C4-2B (cell line): ENCODE results near the gene MED12L.

Experiments used
- H3K27ac ChIP-seq: fragments of 450-650 bp; 2 replicates; pipeline ENCODE4 v1.5.1; 2017
- ZFX ChIP-seq: fragments of 450-650 bp; IDR thresholded peaks from 2 replicates; pipeline ENCODE4 v1.6.1; 2017
- TF ChIP-seq, protein P1 (sequence below): fragments of 450-650 bp; conservative IDR thresholded peaks from 2 replicates; pipeline ENCODE4 v1.5.1; 2017; ENCODE audit warnings: mild to moderate bottlenecking

The MED12L gene

DNA sequence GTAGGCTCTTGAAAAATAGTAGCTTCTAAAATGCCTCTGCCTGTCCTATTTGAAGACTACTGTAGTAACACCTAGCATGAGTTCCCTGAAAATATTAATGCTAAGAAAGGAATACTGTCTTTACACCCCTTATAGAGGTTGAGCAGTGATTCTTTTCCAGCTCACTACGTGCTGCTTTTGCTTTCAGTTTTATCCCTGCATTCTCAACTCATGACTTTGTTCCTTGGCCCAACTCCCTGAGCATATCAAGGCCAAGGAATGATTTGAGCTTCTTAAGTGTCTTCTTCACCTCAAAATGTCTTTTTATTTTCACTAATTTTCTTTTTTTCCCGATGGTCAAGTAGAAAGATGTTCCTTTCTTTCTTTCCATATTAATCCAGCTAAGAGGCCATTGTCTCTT, 260.4 kb downstream of the MED12L start:
- TF ChIP-seq, protein P1, sequence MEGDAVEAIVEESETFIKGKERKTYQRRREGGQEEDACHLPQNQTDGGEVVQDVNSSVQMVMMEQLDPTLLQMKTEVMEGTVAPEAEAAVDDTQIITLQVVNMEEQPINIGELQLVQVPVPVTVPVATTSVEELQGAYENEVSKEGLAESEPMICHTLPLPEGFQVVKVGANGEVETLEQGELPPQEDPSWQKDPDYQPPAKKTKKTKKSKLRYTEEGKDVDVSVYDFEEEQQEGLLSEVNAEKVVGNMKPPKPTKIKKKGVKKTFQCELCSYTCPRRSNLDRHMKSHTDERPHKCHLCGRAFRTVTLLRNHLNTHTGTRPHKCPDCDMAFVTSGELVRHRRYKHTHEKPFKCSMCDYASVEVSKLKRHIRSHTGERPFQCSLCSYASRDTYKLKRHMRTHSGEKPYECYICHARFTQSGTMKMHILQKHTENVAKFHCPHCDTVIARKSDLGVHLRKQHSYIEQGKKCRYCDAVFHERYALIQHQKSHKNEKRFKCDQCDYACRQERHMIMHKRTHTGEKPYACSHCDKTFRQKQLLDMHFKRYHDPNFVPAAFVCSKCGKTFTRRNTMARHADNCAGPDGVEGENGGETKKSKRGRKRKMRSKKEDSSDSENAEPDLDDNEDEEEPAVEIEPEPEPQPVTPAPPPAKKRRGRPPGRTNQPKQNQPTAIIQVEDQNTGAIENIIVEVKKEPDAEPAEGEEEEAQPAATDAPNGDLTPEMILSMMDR = no peak
- no peak for TF ChIP-seq ZFX
- no peak overlapping the region for H3K27ac ChIP-seq

DNA sequence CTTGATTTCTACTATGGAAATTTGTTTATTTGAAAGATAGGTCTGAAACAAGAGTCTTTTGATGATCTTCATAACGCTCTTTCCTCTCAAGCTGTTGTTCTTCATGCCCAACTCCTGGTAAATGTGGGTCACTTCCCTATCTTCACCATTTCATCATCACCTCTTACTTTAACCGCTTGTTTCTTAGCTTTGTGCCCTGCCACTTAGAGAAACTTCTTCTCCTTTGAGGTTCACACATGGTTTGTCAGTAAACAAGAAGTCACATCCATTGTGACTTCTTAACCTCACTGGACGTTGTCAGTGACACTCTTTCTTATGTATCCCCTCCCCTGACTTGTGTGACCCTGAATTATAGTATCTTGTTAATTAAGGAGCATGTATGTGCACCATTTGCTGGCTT, 260.8 kb downstream of the MED12L start:
- H3K27ac ChIP-seq = no peak overlapping the region
- TF ChIP-seq, protein P1 = no peak
- no peak for TF ChIP-seq ZFX

DNA sequence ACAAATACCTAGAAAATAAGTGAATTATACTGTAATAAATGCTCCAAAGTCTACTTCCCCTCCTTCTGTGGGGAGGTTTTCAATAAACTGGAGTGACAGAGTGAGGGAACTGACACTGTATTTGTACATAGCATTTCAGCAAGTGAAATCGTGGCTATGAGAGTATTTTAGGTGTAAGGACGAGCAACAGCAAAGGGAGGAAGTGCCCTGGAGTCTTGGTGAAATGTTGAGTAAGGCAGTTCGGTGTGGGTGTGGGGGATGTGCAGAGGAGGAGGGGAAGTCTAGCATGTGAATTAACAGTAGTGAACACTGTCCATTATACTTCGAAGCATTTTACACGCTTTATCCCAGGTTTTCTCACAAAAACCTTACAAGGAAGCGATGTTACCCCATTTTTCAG, 262.0 kb downstream of the MED12L start:
- TF ChIP-seq, protein P1 = no peak
- no peak for TF ChIP-seq ZFX
- H3K27ac ChIP-seq = no peak overlapping the region

DNA sequence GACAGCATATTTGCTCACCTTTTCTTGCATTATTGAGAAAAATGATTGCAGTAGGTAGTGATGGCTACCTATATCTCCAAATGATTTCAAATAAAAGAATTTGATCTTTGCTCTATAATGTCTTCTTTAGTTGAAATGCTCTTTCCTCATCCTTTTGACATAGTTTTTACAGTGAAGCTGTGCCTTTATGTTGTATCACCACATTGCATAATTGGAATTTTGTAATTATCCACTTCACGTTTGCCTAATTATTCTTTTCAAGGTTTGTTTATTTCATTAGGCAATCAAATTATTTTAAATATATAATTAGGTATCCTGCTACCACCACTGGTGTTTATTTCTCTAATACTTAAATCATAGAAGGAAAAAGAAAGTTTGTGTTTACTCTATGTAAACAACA, 265.2 kb downstream of the MED12L start:
- H3K27ac ChIP-seq = no peak overlapping the region
- no peak for TF ChIP-seq ZFX
- TF ChIP-seq, protein P1 = no peak

DNA sequence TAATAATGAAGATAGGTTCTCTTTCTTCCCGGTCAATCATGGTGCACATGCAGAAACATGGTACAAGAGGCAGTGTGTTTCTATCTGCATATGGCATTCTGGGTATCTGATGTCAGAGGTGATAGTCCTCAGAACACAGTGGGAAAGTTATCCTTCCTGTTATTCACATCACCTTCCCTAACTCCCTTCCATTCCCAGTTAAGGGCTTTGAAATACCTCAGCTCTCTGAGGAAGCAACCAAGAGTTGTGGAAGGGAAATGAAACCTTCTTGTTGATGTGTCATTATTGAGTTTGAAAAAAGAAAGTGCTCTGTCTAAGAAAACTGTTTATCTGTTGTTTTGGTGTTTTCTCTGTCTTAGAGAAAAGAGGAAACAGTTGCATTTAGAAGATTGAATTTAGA, 265.8 kb downstream of the MED12L start:
- H3K27ac ChIP-seq = no peak overlapping the region
- TF ChIP-seq, protein P1 = no peak; the same call in 1 of the 2 replicates
- no peak for TF ChIP-seq ZFX

DNA sequence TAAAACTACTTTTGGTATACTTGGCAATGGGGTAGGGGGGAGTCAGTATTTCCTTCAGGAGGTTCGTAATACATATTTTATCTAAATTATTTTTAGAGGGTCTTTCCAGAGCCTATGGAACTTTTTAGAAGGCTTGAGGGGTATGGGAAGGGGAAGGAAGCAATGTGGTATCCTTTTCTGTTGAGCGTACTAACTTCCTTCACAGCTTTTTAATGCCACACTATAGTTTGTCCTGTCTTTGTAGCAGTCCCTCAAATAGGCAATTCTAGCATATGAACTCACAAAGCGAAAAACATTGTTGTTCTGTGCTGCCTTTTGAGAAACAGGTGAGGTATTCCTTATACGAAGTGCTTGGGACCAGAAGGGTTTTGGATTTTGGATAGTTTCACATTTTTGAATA, 266.2 kb downstream of the MED12L start:
- no peak overlapping the region for H3K27ac ChIP-seq
- no peak for TF ChIP-seq ZFX
- TF ChIP-seq, protein P1 = no peak

DNA sequence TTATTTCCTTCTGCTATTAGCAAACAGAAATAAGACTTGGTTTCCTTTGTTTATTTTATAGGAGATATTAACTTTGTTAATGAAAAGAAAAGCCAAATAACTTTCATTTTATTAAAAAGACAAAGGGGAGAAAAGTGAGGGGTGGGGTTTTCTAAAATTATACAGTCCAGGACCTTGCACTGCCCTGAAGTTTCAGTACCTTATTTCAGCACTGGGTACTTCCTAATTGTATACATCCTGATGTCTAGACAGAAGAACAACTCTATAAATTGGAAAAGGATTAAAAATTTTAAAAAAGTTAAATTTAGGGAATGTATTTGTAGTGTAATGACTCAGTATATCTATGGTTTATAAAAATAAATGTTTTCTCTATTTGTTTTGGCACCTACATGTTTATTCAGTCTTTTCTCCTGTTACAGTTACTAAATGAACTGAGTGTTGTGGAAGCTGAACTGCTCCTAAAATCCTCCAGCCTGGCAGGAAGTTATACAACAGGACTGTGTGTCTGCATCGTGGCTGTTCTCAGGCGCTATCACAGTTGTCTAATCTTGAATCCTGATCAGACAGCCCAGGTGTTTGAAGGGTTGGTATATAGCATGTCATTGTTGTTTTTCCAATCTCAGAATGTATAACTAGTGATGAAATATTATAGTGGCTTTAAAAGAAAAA, 271.5 kb downstream of the MED12L start:
- H3K27ac ChIP-seq = no peak overlapping the region
- TF ChIP-seq, protein P1 = no peak
- TF ChIP-seq ZFX = no peak
